ENCODE measurements around the gene XKR8.

XKR8 gene

GRCh38 chr1:27931184-27931583 is 28.6 kb upstream of the XKR8 start:
- Histone ChIP-seq H3K4me3 (no peak overlapping the region), H3K9me3 (no peaks in the 10 kb centered on the region), H3K36me3 (no peaks in the 10 kb centered on the region), H3K27ac (no peak overlapping the region), H3K4me1 (peaks cover 0 to 13% (median 3%) of the 10 kb centered on the region in 4 donors), H3K27me3 (peaks cover 0 to 24% of the 10 kb centered on the region in 2 donors)
- intact Hi-C loops (cut with DNase I; ENCODE audit: low total_unique reads), result no loop called here
- TF ChIP-seq CTCF (IDR thresholded peaks at IDR 0.05), result no peak
- DNase-seq, result no peak

- Histone ChIP-seq H3K9me3 (no peaks in the 10 kb centered on the region), H3K27ac (no peak overlapping the region), H3K27me3 (peaks cover 0 to 28% of the 10 kb centered on the region in 2 donors), H3K4me1 (peaks cover 0 to 13% (median 3%) of the 10 kb centered on the region in 4 donors), H3K4me3 (no peak overlapping the region), H3K36me3 (no peaks in the 10 kb centered on the region)
- TF ChIP-seq CTCF (IDR thresholded peaks at IDR 0.05), result no peak
- intact Hi-C loops (cut with DNase I; ENCODE audit: low total_unique reads), result no loop called here
- no peak for DNase-seq
These were observed 28.0 kb upstream of the XKR8 start for GRCh38 chr1:27931759-27932158.

GRCh38 chr1:27934818-27935549 is 24.8 kb upstream of the XKR8 start, which contains the start of gene SMPDL3B:
TSS of gene SMPDL3B (plus strand) at chr1:27935000. CDS start at chr1:27935184, 184 bp downstream.
- intact Hi-C loops (cut with DNase I; ENCODE audit: low total_unique reads), result no loop called here
- peaks cover 0 to 29% of the 10 kb centered on the region in 2 donors for H3K27me3 ChIP-seq
- DNase-seq, result no peak
- no peak within 1 kb of the TSS for H3K4me3 ChIP-seq
- no peaks in the 10 kb centered on the region for H3K9me3 ChIP-seq
- H3K27ac ChIP-seq, result no peak within 1 kb of the TSS
- peaks cover 0 to 13% (median 3%) of the 10 kb centered on the region in 4 donors for H3K4me1 ChIP-seq
- no peak for TF ChIP-seq CTCF (IDR thresholded peaks at IDR 0.05)
- H3K36me3 ChIP-seq, result no peaks in the 10 kb centered on the region

- Histone ChIP-seq H3K9me3 (no peaks in the 10 kb centered on the region), H3K27me3 (peaks cover 0 to 28% of the 10 kb centered on the region in 2 donors), H3K27ac (no peak overlapping the region), H3K4me1 (peaks cover 0 to 13% (median 3%) of the 10 kb centered on the region in 4 donors), H3K4me3 (no peak overlapping the region), H3K36me3 (no peaks in the 10 kb centered on the region)
- TF ChIP-seq CTCF (IDR thresholded peaks at IDR 0.05), result no peak
- intact Hi-C loops (cut with DNase I; ENCODE audit: low total_unique reads), result no loop called here
- DNase-seq, result no peak
These were observed 24.1 kb upstream of the XKR8 start for GRCh38 chr1:27935721-27936120.

- no peak for TF ChIP-seq CTCF (IDR thresholded peaks at IDR 0.05)
- intact Hi-C loops (cut with DNase I; ENCODE audit: low total_unique reads), result no loop called here
- H3K4me3 ChIP-seq, result no peak overlapping the region
- peaks cover 0 to 28% of the 10 kb centered on the region in 2 donors for H3K27me3 ChIP-seq
- no peak overlapping the region for H3K27ac ChIP-seq
- peaks cover 0 to 13% (median 3%) of the 10 kb centered on the region in 4 donors for H3K4me1 ChIP-seq
- H3K9me3 ChIP-seq, result no peaks in the 10 kb centered on the region
- no peaks in the 10 kb centered on the region for H3K36me3 ChIP-seq
- no peak for DNase-seq
These were observed 23.4 kb upstream of the XKR8 start for GRCh38 chr1:27936370-27936769.
